ENCODE results near the gene UNC79.

DNA sequence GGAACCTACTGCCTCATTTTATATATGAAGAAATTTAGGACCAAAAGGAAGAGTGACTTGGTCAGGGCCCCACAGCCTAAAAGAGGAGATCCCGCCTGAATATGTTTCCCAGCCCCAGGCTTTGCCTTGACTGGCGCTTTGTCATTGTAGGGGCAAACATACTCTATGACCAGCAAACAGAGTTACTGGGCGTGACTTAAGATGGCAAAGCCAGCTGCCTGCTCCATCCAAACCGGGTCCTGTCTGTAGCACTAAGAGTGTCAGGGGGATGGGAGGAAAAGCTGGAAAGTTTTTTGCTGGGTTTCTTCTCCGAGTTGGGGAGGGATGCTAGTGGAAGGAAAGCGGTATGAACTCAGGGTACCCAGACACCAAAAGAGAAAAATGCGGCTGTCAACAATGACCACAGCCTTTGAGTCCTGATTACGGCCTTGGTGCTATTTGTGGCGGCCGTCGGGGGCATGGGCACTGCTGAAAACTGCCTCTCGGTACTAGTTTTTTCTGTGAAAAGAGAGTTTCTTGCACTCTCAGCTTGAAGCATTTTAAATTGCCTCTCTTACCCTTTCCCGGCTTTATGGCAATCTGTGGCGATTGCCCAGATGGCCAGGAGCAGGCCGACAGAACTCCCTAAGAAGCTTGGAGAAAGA, 274.9 kb downstream of the UNC79 start:
- TF ChIP-seq CTCF (IDR thresholded peaks at IDR 0.05) (no peak), EZH2 (IDR thresholded peaks at IDR 0.05) (no peak), EZH2phosphoT487 (IDR thresholded peaks at IDR 0.05) (no peak)
